HL-60 (cell line): ENCODE data around the gene NKX2-4.

Source experiments
- GABPA ChIP-seq: IDR thresholded peaks from 2 replicates; pipeline ENCODE4 v1.6.1; 2012; ENCODE audit warnings: low read depth
- POLR2AphosphoS5 ChIP-seq: IDR thresholded peaks from 2 replicates; pipeline ENCODE4 v1.6.1; 2012; ENCODE audit warnings: low read depth
- SPI1 ChIP-seq: IDR thresholded peaks from 2 replicates; pipeline ENCODE4 v1.6.1; 2012; ENCODE audit warnings: low read depth, mild to moderate bottlenecking, borderline replicate concordance
- TF ChIP-seq, protein P1 (sequence below): IDR thresholded peaks from one replicate; pipeline ENCODE4 v1.5.1; 2011; ENCODE audit warnings: low read length, control low read depth, inconsistent platforms; ENCODE audit not compliant: insufficient read depth

DNA sequence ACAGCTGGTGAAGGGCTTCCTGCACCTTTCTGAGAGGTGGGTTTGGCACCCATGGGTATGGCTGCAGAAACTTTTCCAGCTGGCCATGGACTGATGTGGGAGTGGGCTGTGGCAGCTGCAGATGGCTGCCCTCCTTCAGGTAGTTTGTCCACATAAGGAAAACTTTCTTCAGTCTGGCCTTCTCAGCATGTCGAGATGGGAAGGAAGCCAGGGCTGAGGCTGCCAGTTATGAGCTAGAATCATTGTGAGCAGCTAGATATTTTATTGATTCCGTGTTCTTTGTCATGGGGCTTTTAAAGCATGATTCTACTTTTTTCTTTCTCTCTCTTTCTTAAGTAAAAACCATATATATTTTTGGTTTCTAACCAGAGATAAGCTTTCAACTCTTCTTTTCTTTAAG, 16.6 kb downstream of the NKX2-4 start:
- TF ChIP-seq, protein P1, sequence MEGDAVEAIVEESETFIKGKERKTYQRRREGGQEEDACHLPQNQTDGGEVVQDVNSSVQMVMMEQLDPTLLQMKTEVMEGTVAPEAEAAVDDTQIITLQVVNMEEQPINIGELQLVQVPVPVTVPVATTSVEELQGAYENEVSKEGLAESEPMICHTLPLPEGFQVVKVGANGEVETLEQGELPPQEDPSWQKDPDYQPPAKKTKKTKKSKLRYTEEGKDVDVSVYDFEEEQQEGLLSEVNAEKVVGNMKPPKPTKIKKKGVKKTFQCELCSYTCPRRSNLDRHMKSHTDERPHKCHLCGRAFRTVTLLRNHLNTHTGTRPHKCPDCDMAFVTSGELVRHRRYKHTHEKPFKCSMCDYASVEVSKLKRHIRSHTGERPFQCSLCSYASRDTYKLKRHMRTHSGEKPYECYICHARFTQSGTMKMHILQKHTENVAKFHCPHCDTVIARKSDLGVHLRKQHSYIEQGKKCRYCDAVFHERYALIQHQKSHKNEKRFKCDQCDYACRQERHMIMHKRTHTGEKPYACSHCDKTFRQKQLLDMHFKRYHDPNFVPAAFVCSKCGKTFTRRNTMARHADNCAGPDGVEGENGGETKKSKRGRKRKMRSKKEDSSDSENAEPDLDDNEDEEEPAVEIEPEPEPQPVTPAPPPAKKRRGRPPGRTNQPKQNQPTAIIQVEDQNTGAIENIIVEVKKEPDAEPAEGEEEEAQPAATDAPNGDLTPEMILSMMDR: no peak
- TF ChIP-seq POLR2AphosphoS5 (no peak), SPI1 (no peak), GABPA (no peak)
